ENCODE measurements around the gene FCHO2. TPM values are rescaled to one million over a fixed set of nuclear protein-coding genes. Genes with fewer than 3 reads are reported as not detected.

The FCHO2 gene
- total RNA-seq, 2 donors from 2014 or later: 5.9 to 18.2 TPM

- WGBS, 2 donors: 79 to 92% methylated on average over 2 of the region's 2 CpGs
- intact Hi-C loops (cut with DNase I): no loop called here
- DNase-seq (no peak), ATAC-seq (no peak)
- Histone ChIP-seq H3K36me3 (replicated peaks in 1 of 2; ENCODE audit: insufficient read depth in 1 of 2, low read depth in 2 of 2) (no peaks in the 10 kb centered on the region), H3K9me3 (no peaks in the 10 kb centered on the region), H3K4me3 (no peak overlapping the region), H3K27ac (no peak overlapping the region), H3K27me3 (no peaks in the 10 kb centered on the region), H3K4me1 (no peaks in the 10 kb centered on the region)
- TF ChIP-seq CTCF (IDR thresholded peaks at IDR 0.05) (no peak), POLR2A (IDR thresholded peaks at IDR 0.05) (no peak)
These were observed 141.9 kb downstream of the FCHO2 start for GRCh38 chr5:73097740-73098139.

GRCh38 chr5:73100109-73100508, 144.3 kb downstream of the FCHO2 start:
- no peak for TF ChIP-seq CTCF (IDR thresholded peaks at IDR 0.05)
- no peak for TF ChIP-seq POLR2A (IDR thresholded peaks at IDR 0.05)
- no peaks in the 10 kb centered on the region for H3K9me3 ChIP-seq
- H3K27ac ChIP-seq: no peak overlapping the region
- H3K4me1 ChIP-seq: no peaks in the 10 kb centered on the region
- no peaks in the 10 kb centered on the region for H3K36me3 ChIP-seq (replicated peaks in 1 of 2; ENCODE audit: insufficient read depth in 1 of 2, low read depth in 2 of 2)
- intact Hi-C loops (cut with DNase I): no loop called here
- H3K4me3 ChIP-seq: no peak overlapping the region
- ATAC-seq (no peak), DNase-seq (no peak)
- no peaks in the 10 kb centered on the region for H3K27me3 ChIP-seq
- WGBS, 2 donors: 89 to 94% methylated on average over 4 of the region's 4 CpGs

GRCh38 chr5:73103870-73104299, 148.0 kb downstream of the FCHO2 start:
- Histone ChIP-seq H3K9me3 (no peaks in the 10 kb centered on the region), H3K4me3 (no peak overlapping the region), H3K4me1 (no peaks in the 10 kb centered on the region), H3K27ac (no peak overlapping the region), H3K36me3 (replicated peaks in 1 of 2; ENCODE audit: insufficient read depth in 1 of 2, low read depth in 2 of 2) (no peaks in the 10 kb centered on the region), H3K27me3 (no peaks in the 10 kb centered on the region)
- ATAC-seq (no peak), DNase-seq (no peak)
- WGBS, 2 donors: 61% methylated on average over 4 of the region's 4 CpGs
- intact Hi-C loops (cut with DNase I): no loop called here
- TF ChIP-seq POLR2A (IDR thresholded peaks at IDR 0.05) (no peak), CTCF (IDR thresholded peaks at IDR 0.05) (no peak)

GRCh38 chr5:73104326-73104725, 148.5 kb downstream of the FCHO2 start:
- Histone ChIP-seq H3K36me3 (replicated peaks in 1 of 2; ENCODE audit: insufficient read depth in 1 of 2, low read depth in 2 of 2) (no peaks in the 10 kb centered on the region), H3K27me3 (no peaks in the 10 kb centered on the region), H3K9me3 (no peaks in the 10 kb centered on the region), H3K4me3 (no peak overlapping the region), H3K27ac (no peak overlapping the region), H3K4me1 (no peaks in the 10 kb centered on the region)
- intact Hi-C loops (cut with DNase I): no loop called here
- WGBS, 2 donors: 74 to 79% methylated on average over 1 of the region's 1 CpG
- DNase-seq (no peak), ATAC-seq (no peak)
- no peak for TF ChIP-seq CTCF (IDR thresholded peaks at IDR 0.05)

GRCh38 chr5:73106335-73106734, 150.5 kb downstream of the FCHO2 start:
- Histone ChIP-seq H3K9me3 (no peaks in the 10 kb centered on the region), H3K27me3 (no peaks in the 10 kb centered on the region), H3K4me3 (no peak overlapping the region), H3K4me1 (no peaks in the 10 kb centered on the region), H3K36me3 (replicated peaks in 1 of 2; ENCODE audit: insufficient read depth in 1 of 2, low read depth in 2 of 2) (no peaks in the 10 kb centered on the region), H3K27ac (no peak overlapping the region)
- TF ChIP-seq POLR2A (IDR thresholded peaks at IDR 0.05) (no peak), CTCF (IDR thresholded peaks at IDR 0.05) (no peak)
- intact Hi-C loops (cut with DNase I): no loop called here
- ATAC-seq: no peak
- no peak for DNase-seq

Data from body of pancreas (tissue), 4 donors.